ENCODE measurements around the gene JADE2.

Gene JADE2

GRCh38 chr5:134504629-134505300, 20.7 kb upstream of the JADE2 start:
- peak overlapping the region; percentile 92 for H2BK15ac ChIP-seq (ENCODE audit: low read depth, poor library complexity, severe bottlenecking)
- peak overlapping the region; percentile 59 to 67 for H3K18ac ChIP-seq (ENCODE audit: low read depth in 1 of 2, low read length in 2 of 2)
- no peak overlapping the region for H3K4me2 ChIP-seq (ENCODE audit: low read length, poor library complexity, severe bottlenecking)
- H3K36me3 ChIP-seq (ENCODE audit: control insufficient read depth in 1 of 2, insufficient read depth in 2 of 2, low read depth in 1 of 2, low read length in 2 of 2), result no peaks in the 10 kb centered on the region
- H3K4ac ChIP-seq (ENCODE audit: low read depth in 1 of 2, low read length in 2 of 2), result peak overlapping the region in 1 of 2 experiments; percentile 60
- peak overlapping the region; percentile 69 for H4K8ac ChIP-seq (ENCODE audit: low read length)
- H2BK120ac ChIP-seq (ENCODE audit: low read depth, low read length), result peak overlapping the region; percentile 34
- peak overlapping the region in 1 of 2 experiments; percentile 3 for H3K14ac ChIP-seq (ENCODE audit: low read length in 2 of 2)
- peaks cover 44% of the 10 kb centered on the region for H3K4me1 ChIP-seq (ENCODE audit: control insufficient read depth, insufficient read depth, low read depth, low read length)
- no peak overlapping the region for H2BK5ac ChIP-seq (ENCODE audit: low read depth, low read length, poor library complexity, severe bottlenecking)
- peak overlapping the region; percentile 94 for H2AK5ac ChIP-seq (ENCODE audit: low read length, severe bottlenecking)
- no peak overlapping the region for H3K4me3 ChIP-seq (ENCODE audit: insufficient read depth in 1 of 2, low read depth in 1 of 2, low read length in 2 of 2)
- H3K9ac ChIP-seq (ENCODE audit: low read length), result peak overlapping the region; percentile 77
- no peak for DNase-seq
- no peaks in the 10 kb centered on the region for H3K79me1 ChIP-seq (replicated peaks; ENCODE audit: low read length, poor library complexity, severe bottlenecking)
- peak overlapping the region; percentile 87 to 96 for H2BK12ac ChIP-seq (ENCODE audit: low read length in 2 of 2)
- peak overlapping the region; percentile 70 for H4K91ac ChIP-seq (ENCODE audit: low read length)
- no peak overlapping the region for H2AFZ ChIP-seq (ENCODE audit: low read depth, low read length)
- 94% methylated on average over 8 of the region's 12 CpGs for WGBS
- no peaks in the 10 kb centered on the region for H3K27me3 ChIP-seq (ENCODE audit: control insufficient read depth in 1 of 2, insufficient read depth in 1 of 2, low read length in 2 of 2)
- peak overlapping the region; percentile 92 for H3K27ac ChIP-seq (ENCODE audit: low read length, poor library complexity, severe bottlenecking)
- H3K23ac ChIP-seq (ENCODE audit: low read length in 2 of 2), result no peak overlapping the region
- no peaks in the 10 kb centered on the region for H3K9me3 ChIP-seq (ENCODE audit: control insufficient read depth, low read length)

GRCh38 chr5:134506054-134507039, 19.1 kb upstream of the JADE2 start:
- H3K9me3 ChIP-seq (ENCODE audit: control insufficient read depth, low read length), result no peaks in the 10 kb centered on the region
- no peak overlapping the region for H3K23ac ChIP-seq (ENCODE audit: low read length in 2 of 2)
- H3K4me1 ChIP-seq (ENCODE audit: control insufficient read depth, insufficient read depth, low read depth, low read length), result peaks cover 49% of the 10 kb centered on the region
- no peaks in the 10 kb centered on the region for H3K36me3 ChIP-seq (ENCODE audit: control insufficient read depth in 1 of 2, insufficient read depth in 2 of 2, low read depth in 1 of 2, low read length in 2 of 2)
- H2BK15ac ChIP-seq (ENCODE audit: low read depth, poor library complexity, severe bottlenecking), result peak overlapping the region; percentile 44
- peak overlapping the region; percentile 37 to 57 for H3K4ac ChIP-seq (ENCODE audit: low read depth in 1 of 2, low read length in 2 of 2)
- no peaks in the 10 kb centered on the region for H3K27me3 ChIP-seq (ENCODE audit: control insufficient read depth in 1 of 2, insufficient read depth in 1 of 2, low read length in 2 of 2)
- peak overlapping the region in 1 of 2 experiments; percentile 69 for H3K14ac ChIP-seq (ENCODE audit: low read length in 2 of 2)
- DNase-seq, result peak; percentile 54
- H3K4me3 ChIP-seq (ENCODE audit: insufficient read depth in 1 of 2, low read depth in 1 of 2, low read length in 2 of 2), result peak overlapping the region in 1 of 2 experiments; percentile 34
- peak overlapping the region; percentile 78 for H4K8ac ChIP-seq (ENCODE audit: low read length)
- WGBS, result 59% methylated on average over 10 of the region's 10 CpGs
- H2AK5ac ChIP-seq (ENCODE audit: low read length, severe bottlenecking), result peak overlapping the region; percentile 64
- H2BK120ac ChIP-seq (ENCODE audit: low read depth, low read length), result peak overlapping the region; percentile 43
- peak overlapping the region; percentile 46 to 83 for H3K18ac ChIP-seq (ENCODE audit: low read depth in 1 of 2, low read length in 2 of 2)
- peak overlapping the region; percentile 55 for H2AFZ ChIP-seq (ENCODE audit: low read depth, low read length)
- H3K27ac ChIP-seq (ENCODE audit: low read length, poor library complexity, severe bottlenecking), result peak overlapping the region; percentile 15
- H3K4me2 ChIP-seq (ENCODE audit: low read length, poor library complexity, severe bottlenecking), result no peak overlapping the region
- H3K9ac ChIP-seq (ENCODE audit: low read length), result peak overlapping the region; percentile 31
- H2BK5ac ChIP-seq (ENCODE audit: low read depth, low read length, poor library complexity, severe bottlenecking), result no peak overlapping the region
- H4K91ac ChIP-seq (ENCODE audit: low read length), result peak overlapping the region; percentile 37
- H3K79me1 ChIP-seq (replicated peaks; ENCODE audit: low read length, poor library complexity, severe bottlenecking), result no peaks in the 10 kb centered on the region
- H2BK12ac ChIP-seq (ENCODE audit: low read length in 2 of 2), result peak overlapping the region; percentile 38 to 73

GRCh38 chr5:134507452-134507851, 18.0 kb upstream of the JADE2 start:
- Histone ChIP-seq H4K91ac (ENCODE audit: low read length) (no peak overlapping the region), H4K8ac (ENCODE audit: low read length) (no peak overlapping the region), H2BK15ac (ENCODE audit: low read depth, poor library complexity, severe bottlenecking) (no peak overlapping the region), H3K79me1 (replicated peaks; ENCODE audit: low read length, poor library complexity, severe bottlenecking) (no peaks in the 10 kb centered on the region), H3K4ac (ENCODE audit: low read depth in 1 of 2, low read length in 2 of 2) (no peak overlapping the region), H3K27ac (ENCODE audit: low read length, poor library complexity, severe bottlenecking) (no peak overlapping the region), H3K4me3 (ENCODE audit: insufficient read depth in 1 of 2, low read depth in 1 of 2, low read length in 2 of 2) (no peak overlapping the region), H2AFZ (ENCODE audit: low read depth, low read length) (no peak overlapping the region), H3K9ac (ENCODE audit: low read length) (no peak overlapping the region), H3K36me3 (ENCODE audit: control insufficient read depth in 1 of 2, insufficient read depth in 2 of 2, low read depth in 1 of 2, low read length in 2 of 2) (no peaks in the 10 kb centered on the region), H3K9me3 (ENCODE audit: control insufficient read depth, low read length) (no peaks in the 10 kb centered on the region), H3K27me3 (ENCODE audit: control insufficient read depth in 1 of 2, insufficient read depth in 1 of 2, low read length in 2 of 2) (no peaks in the 10 kb centered on the region), H2BK120ac (ENCODE audit: low read depth, low read length) (no peak overlapping the region), H3K4me1 (ENCODE audit: control insufficient read depth, insufficient read depth, low read depth, low read length) (peaks cover 54% of the 10 kb centered on the region), H3K18ac (ENCODE audit: low read depth in 1 of 2, low read length in 2 of 2) (no peak overlapping the region), H3K4me2 (ENCODE audit: low read length, poor library complexity, severe bottlenecking) (no peak overlapping the region), H3K14ac (ENCODE audit: low read length in 2 of 2) (no peak overlapping the region), H2BK12ac (ENCODE audit: low read length in 2 of 2) (peak overlapping the region in 1 of 2 experiments; percentile 57), H2BK5ac (ENCODE audit: low read depth, low read length, poor library complexity, severe bottlenecking) (no peak overlapping the region), H2AK5ac (ENCODE audit: low read length, severe bottlenecking) (no peak overlapping the region), H3K23ac (ENCODE audit: low read length in 2 of 2) (no peak overlapping the region)
- DNase-seq, result no peak
- WGBS, result 90% methylated on average over 6 of the region's 6 CpGs

All from mesenchymal stem cell (in vitro differentiated cells and primary cell).